Endothelial cell of umbilical vein (primary cell): ENCODE results near the gene SP140. TPM values are rescaled to one million over a fixed set of nuclear protein-coding genes. Genes with fewer than 3 reads are reported as not detected.
"Not testable (repeated sequence)": the region's sequence is repeated elsewhere in the genome, so short reads cannot be mapped to it uniquely, and the experiment has no call there.

Source experiments
- BruUV-seq: library from RNA; stranded (reverse); fragments of 400-500 nt; replicated peaks from 2 replicates; lab custom pipeline; 2021; lab: Mats Ljungman, UMichigan
- CTCF ChIA-PET: fragments of 300-600, 350-600 bp; sonication (Branson Sonifier 250); formaldehyde crosslinking; loops from one replicate; lab custom pipeline; 2021; ENCODE audit warnings: antibody characterized with exemption, inconsistent platforms; lab: Charles Lee
- POLR2A ChIA-PET: fragments of 300-600, 350-600 bp; sonication (Branson Sonifier 250); formaldehyde crosslinking; loops from one replicate; lab custom pipeline; 2021; ENCODE audit warnings: antibody characterized with exemption, inconsistent platforms; lab: Charles Lee
- DNase-seq: peaks from one replicate; pipeline ENCODE4 v3.0.0-alpha.2; 2011; ENCODE audit warnings: low read depth, low spot score
- FAIRE-seq: peaks from 2 replicates; lab custom pipeline; 2011; peaks lifted over from hg19 to GRCh38; lab: Jason Lieb, UNC
- H2AFZ ChIP-seq: 2 replicates; pipeline ENCODE4 v1.6.0; 2012; ENCODE audit warnings: low read depth, low read length, control low read depth, inconsistent platforms
- H3K27ac ChIP-seq: 2 replicates; pipeline ENCODE4 v1.5.1; 2011; ENCODE audit warnings: low read depth, mild to moderate bottlenecking, control low read depth, low read length, moderate library complexity; ENCODE audit not compliant: insufficient read depth
- H3K27me3 ChIP-seq, 2 experiments: 2 replicates each; pipeline versions ENCODE4 v1.6.0 to v1.6.1; 2011; ENCODE audit warnings: low read length in 2 of 2, mixed read lengths in 1 of 2; ENCODE audit not compliant: control insufficient read depth in 2 of 2, insufficient read depth in 2 of 2
- H3K36me3 ChIP-seq, 2 experiments: 2 replicates in 1 of 2; 3 replicates in 1 of 2; pipeline ENCODE4 v1.5.1; 2011; ENCODE audit warnings: low read length in 2 of 2, mild to moderate bottlenecking in 1 of 2, moderate library complexity in 1 of 2; ENCODE audit not compliant: control insufficient read depth in 2 of 2, insufficient read depth in 2 of 2; ENCODE audit errors: extremely low read depth in 1 of 2
- H3K4me1 ChIP-seq: 3 replicates; pipeline ENCODE4 v1.5.1; 2011; ENCODE audit warnings: mild to moderate bottlenecking, low read length; ENCODE audit not compliant: control insufficient read depth, insufficient read depth; ENCODE audit errors: extremely low read depth
- H3K4me2 ChIP-seq: 2 replicates; pipeline ENCODE4 v1.6.1; 2011; ENCODE audit warnings: low read length, control low read depth, mixed read lengths; ENCODE audit not compliant: insufficient read depth
- H3K4me3 ChIP-seq, 3 experiments: fragments of 200-600 bp in 1 of 3; sonication (generic), shearing (Covaris generic) in 1 of 3; replicated peaks in 1 of 3; 2 replicates each; pipeline ENCODE4 v1.5.1; 2011 to 2016; ENCODE audit warnings: control low read depth in 3 of 3, low read length in 3 of 3, mild to moderate bottlenecking in 2 of 3, inconsistent platforms in 1 of 3, low read depth in 1 of 3, moderate library complexity in 1 of 3; ENCODE audit not compliant: insufficient read depth in 1 of 3
- H3K79me2 ChIP-seq: 2 replicates; pipeline ENCODE4 v1.6.0; 2012; ENCODE audit warnings: low read length, inconsistent platforms; ENCODE audit not compliant: control insufficient read depth, insufficient read depth
- H3K9ac ChIP-seq: replicated peaks from 2 replicates; pipeline ENCODE3; 2011; ENCODE audit warnings: low read length, control low read depth; ENCODE audit not compliant: insufficient read depth; ENCODE audit errors: extremely low read depth
- H3K9me1 ChIP-seq: replicated peaks from 3 replicates; pipeline ENCODE4 v1.6.0; 2011; ENCODE audit warnings: mild to moderate bottlenecking, low read length; ENCODE audit not compliant: control insufficient read depth, insufficient read depth; ENCODE audit errors: extremely low read depth
- H3K9me3 ChIP-seq: replicated peaks from 2 replicates; pipeline ENCODE4 v1.5.1; 2012; ENCODE audit warnings: low read length, inconsistent platforms; ENCODE audit not compliant: control insufficient read depth, insufficient read depth
- H4K20me1 ChIP-seq: replicated peaks from 2 replicates; pipeline ENCODE3; 2011; ENCODE audit warnings: mild to moderate bottlenecking, low read length; ENCODE audit not compliant: control insufficient read depth, insufficient read depth; ENCODE audit errors: extremely low read depth
- FOS ChIP-seq: IDR thresholded peaks from 2 replicates; pipeline ENCODE4 v1.6.1; 2011; ENCODE audit warnings: mild to moderate bottlenecking, low read length, moderate library complexity, borderline replicate concordance; ENCODE audit not compliant: insufficient read depth
- JUN ChIP-seq: IDR thresholded peaks from 2 replicates; pipeline ENCODE4 v1.6.1; 2011; ENCODE audit warnings: borderline replicate concordance, low read depth; ENCODE audit not compliant: insufficient read length, insufficient read depth
- MYC ChIP-seq: IDR thresholded peaks from one replicate; pipeline ENCODE4 v1.6.1; 2011; ENCODE audit warnings: mild to moderate bottlenecking, low read depth, low read length
- POLR2A ChIP-seq: IDR thresholded peaks from 2 replicates; pipeline ENCODE4 v1.6.1; 2012; ENCODE audit warnings: low read depth, mild to moderate bottlenecking, control low read depth, low read length
- dilution Hi-C: fragments of 300-500 bp; cut with MboI; formaldehyde crosslinking; loops from one replicate; pipeline ENCODE4 v1.15.0; 2019; ENCODE audit warnings: low sequenced_read_pairs; ENCODE audit not compliant: extremely low pct_ligation_motif_present
- intact Hi-C: fragments of 100-400 bp; cut with micrococcal nuclease; formaldehyde crosslinking; loops from one replicate; pipeline ENCODE4 v1.10.0; 2022
- polyA plus RNA-seq, 4 experiments: library from polyadenylated mRNA; depleted of rRNA in 3 of 4; stranded (reverse) in 3 of 4; unstranded in 1 of 4; fragments of >200 nt; gene quantifications; 2 replicates each; pipeline versions ENCODE4 v1.2.1 to v1.2.3, GENCODE V29; 2011 to 2012; ENCODE audit warnings: missing spikeins in 1 of 4
- total RNA-seq: library from RNA; stranded (reverse); gene quantifications from 2 replicates; pipeline ENCODE4 v1.2.3, GENCODE V29; 2021
- TF ChIP-seq, protein P1 (sequence below), 2 donors: IDR thresholded peaks; 1 replicate in 1 of 2; 2 replicates in 1 of 2; pipeline ENCODE4 v1.5.1; 2011; ENCODE audit warnings: low read length in 2 of 2, mild to moderate bottlenecking in 2 of 2, moderate library complexity in 2 of 2, control low read depth in 1 of 2, inconsistent platforms in 1 of 2, low read depth in 1 of 2; ENCODE audit not compliant: insufficient read depth in 1 of 2; ENCODE audit errors: extremely low read depth in 1 of 2

The SP140 gene
- total and polyA plus RNA-seq, 2 donors (not counting 3 experiments of a cell fraction or from before 2014, with no cell fraction given), result not detected

DNA sequence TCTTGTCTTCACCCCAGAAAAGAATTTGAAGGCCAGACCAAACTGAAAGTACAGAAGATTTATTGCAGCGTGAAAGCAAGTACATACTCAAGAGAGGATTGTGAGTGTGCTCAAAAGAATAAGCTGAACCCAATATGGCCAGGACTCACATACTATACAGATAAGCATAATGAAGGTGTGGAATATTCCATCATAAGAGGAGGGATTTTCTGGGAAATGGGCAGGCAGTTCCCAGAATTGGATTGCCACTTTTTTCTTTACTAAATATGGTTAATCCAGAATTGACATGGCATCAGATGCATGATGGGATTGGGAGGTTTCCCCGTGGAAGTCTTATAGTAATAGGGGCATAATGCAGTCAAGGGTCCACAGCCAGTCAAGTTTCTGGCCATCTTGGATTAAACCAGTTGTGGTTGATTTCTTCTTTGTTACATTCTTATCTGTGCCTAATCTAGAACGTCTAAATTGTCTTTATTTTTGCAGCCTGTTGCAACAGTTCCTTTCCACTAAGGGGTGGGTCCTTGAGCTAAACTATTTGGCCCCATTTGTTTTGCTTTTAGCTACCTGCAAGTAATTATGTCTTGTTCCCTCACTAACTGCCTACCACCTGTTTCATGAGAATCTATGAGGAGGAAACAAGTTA lies 110.4 kb downstream of the SP140 start:
- dilution Hi-C loops, result no loop called here
- no peaks in the 10 kb centered on the region for H4K20me1 ChIP-seq
- FAIRE-seq, result no peak

DNA sequence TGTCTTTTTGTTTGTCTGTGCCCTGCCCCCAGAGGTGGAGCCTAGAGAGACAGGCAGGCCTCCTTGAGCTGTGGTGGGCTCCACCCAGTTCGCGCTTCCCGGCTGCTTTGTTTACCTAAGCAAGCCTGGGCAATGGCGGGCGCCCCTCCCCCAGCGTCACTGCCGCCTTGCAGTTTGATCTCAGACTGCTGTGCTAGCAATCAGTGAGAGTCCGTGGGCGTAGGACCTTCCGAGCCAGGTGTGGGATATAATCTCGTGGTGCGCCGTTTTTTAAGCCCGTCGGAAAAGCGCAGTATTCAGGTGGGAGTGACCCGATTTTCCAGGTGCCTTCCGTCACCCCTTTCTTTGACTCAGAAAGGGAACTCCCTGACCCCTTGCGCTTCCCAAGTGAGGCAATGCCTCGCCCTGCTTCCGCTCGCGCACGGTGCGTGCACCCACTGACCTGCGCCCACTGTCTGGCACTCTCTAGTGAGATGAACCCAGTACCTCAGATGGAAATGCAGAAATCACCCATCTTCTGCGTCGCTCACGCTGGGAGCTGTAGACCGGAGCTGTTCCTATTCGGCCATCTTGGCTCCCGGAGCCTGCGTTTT lies 116.5 kb downstream of the SP140 start:
- intact Hi-C loops, H3K36me3 ChIP-seq, H4K20me1 ChIP-seq, H3K4me1 ChIP-seq, BruUV-seq, H3K9me3 ChIP-seq, dilution Hi-C loops, H3K9ac ChIP-seq, H3K9me1 ChIP-seq, H3K4me2 ChIP-seq, H3K27me3 ChIP-seq, H2AFZ ChIP-seq, POLR2A ChIA-PET, H3K27ac ChIP-seq, CTCF ChIA-PET, H3K79me2 ChIP-seq, H3K4me3 ChIP-seq, DNase-seq, FAIRE-seq: not testable (repeated sequence)

More for the DNA sequence above, 110.4 kb downstream of the SP140 start:
- intact Hi-C loops, result no loop called here
- POLR2A ChIA-PET, result interaction anchor here (0.6 kb wide), 1 partner anchor 9 kb away, joined by 4 read pairs; the partner anchor contains the start of gene SP140L
- Histone ChIP-seq H3K4me1 (no peaks in the 10 kb centered on the region), H3K4me3 (no peak overlapping the region), H3K27me3 (no peaks in the 10 kb centered on the region), H3K9me1 (no peaks in the 10 kb centered on the region), H3K79me2 (peaks cover 7% of the 10 kb centered on the region), H2AFZ (no peak overlapping the region), H3K36me3 (peaks cover 0 to 8% of the 10 kb centered on the region in 2 experiments), H3K4me2 (no peak overlapping the region), H3K9ac (no peak overlapping the region), H3K27ac (no peak overlapping the region), H3K9me3 (no peaks in the 10 kb centered on the region)
- no peak for TF ChIP-seq FOS
- TF ChIP-seq POLR2A, result no peak
- TF ChIP-seq MYC, result no peak
- TF ChIP-seq, protein P1, sequence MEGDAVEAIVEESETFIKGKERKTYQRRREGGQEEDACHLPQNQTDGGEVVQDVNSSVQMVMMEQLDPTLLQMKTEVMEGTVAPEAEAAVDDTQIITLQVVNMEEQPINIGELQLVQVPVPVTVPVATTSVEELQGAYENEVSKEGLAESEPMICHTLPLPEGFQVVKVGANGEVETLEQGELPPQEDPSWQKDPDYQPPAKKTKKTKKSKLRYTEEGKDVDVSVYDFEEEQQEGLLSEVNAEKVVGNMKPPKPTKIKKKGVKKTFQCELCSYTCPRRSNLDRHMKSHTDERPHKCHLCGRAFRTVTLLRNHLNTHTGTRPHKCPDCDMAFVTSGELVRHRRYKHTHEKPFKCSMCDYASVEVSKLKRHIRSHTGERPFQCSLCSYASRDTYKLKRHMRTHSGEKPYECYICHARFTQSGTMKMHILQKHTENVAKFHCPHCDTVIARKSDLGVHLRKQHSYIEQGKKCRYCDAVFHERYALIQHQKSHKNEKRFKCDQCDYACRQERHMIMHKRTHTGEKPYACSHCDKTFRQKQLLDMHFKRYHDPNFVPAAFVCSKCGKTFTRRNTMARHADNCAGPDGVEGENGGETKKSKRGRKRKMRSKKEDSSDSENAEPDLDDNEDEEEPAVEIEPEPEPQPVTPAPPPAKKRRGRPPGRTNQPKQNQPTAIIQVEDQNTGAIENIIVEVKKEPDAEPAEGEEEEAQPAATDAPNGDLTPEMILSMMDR (IDR thresholded peaks at IDR 0.05; ENCODE audit: extremely low read depth in 1 of 2, insufficient read depth in 1 of 2, low read depth in 1 of 2, low read length in 2 of 2), result no peak
- TF ChIP-seq JUN, result no peak
- no peak for DNase-seq
- no TSS peak for BruUV-seq
- CTCF ChIA-PET, result interaction anchor here (1.2 kb wide), 1 partner anchor 9 kb away, joined by 5 read pairs; the partner anchor contains the start of gene SP140L

GRCh38 chr2:230343041-230343624 lies 117.6 kb downstream of the SP140 start:
- H3K9me3 ChIP-seq, H3K4me1 ChIP-seq, H3K27ac ChIP-seq, intact Hi-C loops, BruUV-seq, H4K20me1 ChIP-seq, H3K27me3 ChIP-seq, H3K79me2 ChIP-seq, CTCF ChIA-PET, H3K9me1 ChIP-seq, H3K9ac ChIP-seq, H3K36me3 ChIP-seq, dilution Hi-C loops, H3K4me3 ChIP-seq, H2AFZ ChIP-seq, DNase-seq, FAIRE-seq, POLR2A ChIA-PET, H3K4me2 ChIP-seq: not testable (repeated sequence)
